PFSK-1 (cell line): ENCODE results near the gene BMAL1.

Experiments
- FOXP2 ChIP-seq: optimal IDR thresholded peaks from 2 replicates; pipeline ENCODE3; 2011; ENCODE audit warnings: borderline replicate concordance, control low read depth, inconsistent platforms; ENCODE audit not compliant: insufficient read depth; ENCODE audit errors: extremely low read length, extremely low read depth
- POLR2AphosphoS5 ChIP-seq: IDR thresholded peaks from 2 replicates; pipeline ENCODE4 v1.6.1; 2012; ENCODE audit warnings: low read depth, mild to moderate bottlenecking, control low read depth, low read length, moderate library complexity
- REST ChIP-seq, 2 experiments: IDR thresholded peaks; 2 replicates each; pipeline versions ENCODE4 v1.6.1 to v1.8.0; 2011 to 2012; ENCODE audit warnings: low read depth in 2 of 2, low read length in 2 of 2, control low read depth in 1 of 2, inconsistent platforms in 1 of 2, mild to moderate bottlenecking in 1 of 2, moderate library complexity in 1 of 2; ENCODE audit not compliant: insufficient read depth in 1 of 2
- SIN3A ChIP-seq: IDR thresholded peaks from 2 replicates; pipeline ENCODE4 v1.6.1; 2012; ENCODE audit warnings: mild to moderate bottlenecking, low read length, moderate library complexity, borderline replicate concordance; ENCODE audit not compliant: insufficient read depth
- TAF1 ChIP-seq: IDR thresholded peaks from 2 replicates; pipeline ENCODE4 v1.6.1; 2012; ENCODE audit warnings: low read length, control low read depth, borderline replicate concordance; ENCODE audit not compliant: insufficient read depth

BMAL1 gene

GRCh38 chr11:13318498-13319295, 41.1 kb downstream of the BMAL1 start:
- TF ChIP-seq FOXP2: no peak
- no peak for TF ChIP-seq REST (IDR thresholded peaks at IDR 0.05; ENCODE audit: insufficient read depth in 1 of 2, low read depth in 2 of 2, low read length in 2 of 2)
- no peak for TF ChIP-seq TAF1
- no peak for TF ChIP-seq POLR2AphosphoS5
- TF ChIP-seq SIN3A: no peak

- no peak for TF ChIP-seq SIN3A
- no peak for TF ChIP-seq POLR2AphosphoS5
- TF ChIP-seq FOXP2: no peak
- TF ChIP-seq REST (IDR thresholded peaks at IDR 0.05; ENCODE audit: insufficient read depth in 1 of 2, low read depth in 2 of 2, low read length in 2 of 2): no peak
- no peak for TF ChIP-seq TAF1
These were observed 43.1 kb downstream of the BMAL1 start for GRCh38 chr11:13320688-13321087.

- TF ChIP-seq SIN3A: no peak
- TF ChIP-seq POLR2AphosphoS5: no peak
- TF ChIP-seq FOXP2: no peak
- no peak for TF ChIP-seq REST (IDR thresholded peaks at IDR 0.05; ENCODE audit: insufficient read depth in 1 of 2, low read depth in 2 of 2, low read length in 2 of 2)
- no peak for TF ChIP-seq TAF1
These were observed 43.8 kb downstream of the BMAL1 start for GRCh38 chr11:13321431-13321830.

- TF ChIP-seq FOXP2 (no peak), REST (IDR thresholded peaks at IDR 0.05; ENCODE audit: insufficient read depth in 1 of 2, low read depth in 2 of 2, low read length in 2 of 2) (no peak), POLR2AphosphoS5 (no peak), SIN3A (no peak), TAF1 (no peak)
These were observed 46.6 kb downstream of the BMAL1 start for GRCh38 chr11:13324141-13324540.
